Ovary (tissue), 3 donors: Measurements from ENCODE around the gene IGSF9.

ENCODE experiments used
- CTCF ChIP-seq, 3 donors: fragments of 450-650 bp in 2 of 3; fragments of 200-600 bp in 1 of 3; IDR thresholded peaks; one replicate each; pipeline versions ENCODE4 v1.5.1 to v1.8.0; 2016 to 2022; ENCODE audit warnings: antibody characterized with exemption in 3 of 3, mild to moderate bottlenecking in 1 of 3
- EP300 ChIP-seq: sonication (generic); formaldehyde crosslinking; IDR thresholded peaks from one replicate; pipeline ENCODE4 v1.6.1; 2017; ENCODE audit warnings: antibody characterized with exemption
- POLR2A ChIP-seq: fragments of 450-650 bp; IDR thresholded peaks from one replicate; pipeline ENCODE4 v1.6.1; 2017; ENCODE audit warnings: antibody characterized with exemption, mild to moderate bottlenecking, moderate library complexity
- donor health status: DM: no; HTN: no; CAD: no.

GRCh38 chr1:159882527-159882862 is 62.9 kb downstream of the IGSF9 start:
- TF ChIP-seq CTCF (IDR thresholded peaks at IDR 0.05) (no peak), POLR2A (no peak), EP300 (no peak)
